ENCODE measurements around the gene HERPUD1.

DNA sequence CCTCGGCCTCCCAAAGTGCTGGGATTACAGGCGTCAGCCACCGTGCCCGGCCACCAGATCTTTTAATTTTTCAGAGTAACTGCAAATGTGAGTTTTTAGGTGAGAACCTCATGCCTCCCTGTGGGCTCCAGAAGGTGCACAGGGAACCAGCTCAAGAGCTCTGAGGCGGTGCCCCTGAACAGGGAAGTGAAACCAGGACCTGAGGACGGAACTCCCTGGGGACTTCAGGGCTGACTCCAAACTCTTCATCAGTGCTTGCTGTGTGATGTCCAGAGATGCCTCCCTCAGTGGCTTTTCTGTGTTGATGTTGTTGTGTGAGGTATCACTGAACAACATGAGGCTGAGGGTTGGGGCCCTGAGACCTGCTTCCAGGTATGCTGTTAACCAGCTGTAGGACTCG, 43.1 kb upstream of the HERPUD1 start:
- no peak for TF ChIP-seq NFIC (IDR thresholded peaks at IDR 0.05)
- no peak for TF ChIP-seq TEAD4 (IDR thresholded peaks at IDR 0.05)
- TF ChIP-seq CEBPB (IDR thresholded peaks at IDR 0.05): no peak
- no peak for TF ChIP-seq EGR1 (IDR thresholded peaks at IDR 0.05)
- TF ChIP-seq ZBTB7A (IDR thresholded peaks at IDR 0.05; ENCODE audit: low read depth): no peak
- TF ChIP-seq EP300 (IDR thresholded peaks at IDR 0.05; ENCODE audit: borderline replicate concordance): no peak
- no peak for TF ChIP-seq YY1 (IDR thresholded peaks at IDR 0.05; ENCODE audit: low read depth)
- no peak for TF ChIP-seq TAF1 (IDR thresholded peaks at IDR 0.05; ENCODE audit: low read depth)
- TF ChIP-seq, protein P1, sequence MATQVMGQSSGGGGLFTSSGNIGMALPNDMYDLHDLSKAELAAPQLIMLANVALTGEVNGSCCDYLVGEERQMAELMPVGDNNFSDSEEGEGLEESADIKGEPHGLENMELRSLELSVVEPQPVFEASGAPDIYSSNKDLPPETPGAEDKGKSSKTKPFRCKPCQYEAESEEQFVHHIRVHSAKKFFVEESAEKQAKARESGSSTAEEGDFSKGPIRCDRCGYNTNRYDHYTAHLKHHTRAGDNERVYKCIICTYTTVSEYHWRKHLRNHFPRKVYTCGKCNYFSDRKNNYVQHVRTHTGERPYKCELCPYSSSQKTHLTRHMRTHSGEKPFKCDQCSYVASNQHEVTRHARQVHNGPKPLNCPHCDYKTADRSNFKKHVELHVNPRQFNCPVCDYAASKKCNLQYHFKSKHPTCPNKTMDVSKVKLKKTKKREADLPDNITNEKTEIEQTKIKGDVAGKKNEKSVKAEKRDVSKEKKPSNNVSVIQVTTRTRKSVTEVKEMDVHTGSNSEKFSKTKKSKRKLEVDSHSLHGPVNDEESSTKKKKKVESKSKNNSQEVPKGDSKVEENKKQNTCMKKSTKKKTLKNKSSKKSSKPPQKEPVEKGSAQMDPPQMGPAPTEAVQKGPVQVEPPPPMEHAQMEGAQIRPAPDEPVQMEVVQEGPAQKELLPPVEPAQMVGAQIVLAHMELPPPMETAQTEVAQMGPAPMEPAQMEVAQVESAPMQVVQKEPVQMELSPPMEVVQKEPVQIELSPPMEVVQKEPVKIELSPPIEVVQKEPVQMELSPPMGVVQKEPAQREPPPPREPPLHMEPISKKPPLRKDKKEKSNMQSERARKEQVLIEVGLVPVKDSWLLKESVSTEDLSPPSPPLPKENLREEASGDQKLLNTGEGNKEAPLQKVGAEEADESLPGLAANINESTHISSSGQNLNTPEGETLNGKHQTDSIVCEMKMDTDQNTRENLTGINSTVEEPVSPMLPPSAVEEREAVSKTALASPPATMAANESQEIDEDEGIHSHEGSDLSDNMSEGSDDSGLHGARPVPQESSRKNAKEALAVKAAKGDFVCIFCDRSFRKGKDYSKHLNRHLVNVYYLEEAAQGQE (IDR thresholded peaks at IDR 0.05; ENCODE audit: low read depth): no peak
- TF ChIP-seq, protein P2, sequence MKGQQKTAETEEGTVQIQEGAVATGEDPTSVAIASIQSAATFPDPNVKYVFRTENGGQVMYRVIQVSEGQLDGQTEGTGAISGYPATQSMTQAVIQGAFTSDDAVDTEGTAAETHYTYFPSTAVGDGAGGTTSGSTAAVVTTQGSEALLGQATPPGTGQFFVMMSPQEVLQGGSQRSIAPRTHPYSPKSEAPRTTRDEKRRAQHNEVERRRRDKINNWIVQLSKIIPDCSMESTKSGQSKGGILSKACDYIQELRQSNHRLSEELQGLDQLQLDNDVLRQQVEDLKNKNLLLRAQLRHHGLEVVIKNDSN (IDR thresholded peaks at IDR 0.05): no peak
